Transverse colon (tissue), 4 donors: ENCODE data around the gene SH3BP5L.

Source experiments
- CTCF ChIP-seq, 5 experiments: fragments of 200-600 bp in 3 of 5; fragments of 450-650 bp in 2 of 5; sonication (generic) in 3 of 5; IDR thresholded peaks; 1 replicate in 2 of 5; 2 replicates in 3 of 5; pipeline ENCODE4 v1.5.1; 2016 to 2017; ENCODE audit warnings: antibody characterized with exemption in 5 of 5, inconsistent platforms in 3 of 5, mild to moderate bottlenecking in 2 of 5, moderate library complexity in 1 of 5
- POLR2A ChIP-seq: fragments of 450-650 bp; IDR thresholded peaks from one replicate; pipeline ENCODE4 v1.6.1; 2016; ENCODE audit warnings: antibody characterized with exemption, mild to moderate bottlenecking, moderate library complexity
- POLR2AphosphoS5 ChIP-seq, 3 donors: sonication (generic); formaldehyde crosslinking; IDR thresholded peaks; one replicate each; pipeline ENCODE4 v1.6.1; 2016; ENCODE audit warnings: antibody characterized with exemption in 3 of 3

- TF ChIP-seq POLR2A: no peak
- TF ChIP-seq POLR2AphosphoS5 (IDR thresholded peaks at IDR 0.05): no peak
- no peak for TF ChIP-seq CTCF (IDR thresholded peaks at IDR 0.05)
These were observed 579 bp downstream of the SH3BP5L start for GRCh38 chr1:248825136-248825535.
